ENCODE results near the gene RAD51D. TPM values are rescaled to one million over a fixed set of nuclear protein-coding genes. Genes with fewer than 3 reads are reported as not detected.

RAD51D gene
- polyA plus RNA-seq, 1 donor from 2014 or later: 19.0 TPM

DNA sequence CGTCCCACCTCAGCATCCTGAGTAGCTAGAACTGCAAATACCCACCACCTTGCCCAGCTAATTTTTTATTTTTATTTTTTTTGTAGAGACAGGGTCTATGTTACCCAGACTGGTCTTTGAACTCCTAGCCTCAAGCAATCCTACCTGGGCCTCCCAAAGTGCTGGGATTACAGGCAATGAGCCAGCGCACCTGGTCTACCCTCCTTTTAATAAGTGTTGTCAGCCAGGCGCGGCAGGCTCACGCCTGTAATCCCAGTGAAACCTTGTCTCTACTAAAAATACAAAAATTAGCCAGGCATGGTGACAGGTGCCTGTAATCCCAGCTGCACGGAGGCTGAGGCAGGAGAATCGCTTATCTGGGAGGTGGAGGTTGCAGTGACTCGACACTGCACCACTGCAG lies 75.5 kb downstream of the RAD51D start:
- no peaks in the 10 kb centered on the region for H3K36me3 ChIP-seq (ENCODE audit: insufficient read depth, low read length)
- H3K4me3 ChIP-seq (ENCODE audit: low read length): no peak overlapping the region
- TF ChIP-seq, protein P1, sequence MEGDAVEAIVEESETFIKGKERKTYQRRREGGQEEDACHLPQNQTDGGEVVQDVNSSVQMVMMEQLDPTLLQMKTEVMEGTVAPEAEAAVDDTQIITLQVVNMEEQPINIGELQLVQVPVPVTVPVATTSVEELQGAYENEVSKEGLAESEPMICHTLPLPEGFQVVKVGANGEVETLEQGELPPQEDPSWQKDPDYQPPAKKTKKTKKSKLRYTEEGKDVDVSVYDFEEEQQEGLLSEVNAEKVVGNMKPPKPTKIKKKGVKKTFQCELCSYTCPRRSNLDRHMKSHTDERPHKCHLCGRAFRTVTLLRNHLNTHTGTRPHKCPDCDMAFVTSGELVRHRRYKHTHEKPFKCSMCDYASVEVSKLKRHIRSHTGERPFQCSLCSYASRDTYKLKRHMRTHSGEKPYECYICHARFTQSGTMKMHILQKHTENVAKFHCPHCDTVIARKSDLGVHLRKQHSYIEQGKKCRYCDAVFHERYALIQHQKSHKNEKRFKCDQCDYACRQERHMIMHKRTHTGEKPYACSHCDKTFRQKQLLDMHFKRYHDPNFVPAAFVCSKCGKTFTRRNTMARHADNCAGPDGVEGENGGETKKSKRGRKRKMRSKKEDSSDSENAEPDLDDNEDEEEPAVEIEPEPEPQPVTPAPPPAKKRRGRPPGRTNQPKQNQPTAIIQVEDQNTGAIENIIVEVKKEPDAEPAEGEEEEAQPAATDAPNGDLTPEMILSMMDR (IDR thresholded peaks at IDR 0.05; ENCODE audit: poor library complexity, severe bottlenecking): no peak
- TF ChIP-seq, protein P2, sequence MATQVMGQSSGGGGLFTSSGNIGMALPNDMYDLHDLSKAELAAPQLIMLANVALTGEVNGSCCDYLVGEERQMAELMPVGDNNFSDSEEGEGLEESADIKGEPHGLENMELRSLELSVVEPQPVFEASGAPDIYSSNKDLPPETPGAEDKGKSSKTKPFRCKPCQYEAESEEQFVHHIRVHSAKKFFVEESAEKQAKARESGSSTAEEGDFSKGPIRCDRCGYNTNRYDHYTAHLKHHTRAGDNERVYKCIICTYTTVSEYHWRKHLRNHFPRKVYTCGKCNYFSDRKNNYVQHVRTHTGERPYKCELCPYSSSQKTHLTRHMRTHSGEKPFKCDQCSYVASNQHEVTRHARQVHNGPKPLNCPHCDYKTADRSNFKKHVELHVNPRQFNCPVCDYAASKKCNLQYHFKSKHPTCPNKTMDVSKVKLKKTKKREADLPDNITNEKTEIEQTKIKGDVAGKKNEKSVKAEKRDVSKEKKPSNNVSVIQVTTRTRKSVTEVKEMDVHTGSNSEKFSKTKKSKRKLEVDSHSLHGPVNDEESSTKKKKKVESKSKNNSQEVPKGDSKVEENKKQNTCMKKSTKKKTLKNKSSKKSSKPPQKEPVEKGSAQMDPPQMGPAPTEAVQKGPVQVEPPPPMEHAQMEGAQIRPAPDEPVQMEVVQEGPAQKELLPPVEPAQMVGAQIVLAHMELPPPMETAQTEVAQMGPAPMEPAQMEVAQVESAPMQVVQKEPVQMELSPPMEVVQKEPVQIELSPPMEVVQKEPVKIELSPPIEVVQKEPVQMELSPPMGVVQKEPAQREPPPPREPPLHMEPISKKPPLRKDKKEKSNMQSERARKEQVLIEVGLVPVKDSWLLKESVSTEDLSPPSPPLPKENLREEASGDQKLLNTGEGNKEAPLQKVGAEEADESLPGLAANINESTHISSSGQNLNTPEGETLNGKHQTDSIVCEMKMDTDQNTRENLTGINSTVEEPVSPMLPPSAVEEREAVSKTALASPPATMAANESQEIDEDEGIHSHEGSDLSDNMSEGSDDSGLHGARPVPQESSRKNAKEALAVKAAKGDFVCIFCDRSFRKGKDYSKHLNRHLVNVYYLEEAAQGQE (IDR thresholded peaks at IDR 0.05; ENCODE audit: borderline replicate concordance): no peak
- TF ChIP-seq MXI1 (conservative IDR thresholded peaks at IDR 0.05; ENCODE audit: poor library complexity, severe bottlenecking) (no peak), POLR2AphosphoS5 (IDR thresholded peaks at IDR 0.05) (no peak), RAD21 (conservative IDR thresholded peaks at IDR 0.05) (no peak), TAF1 (IDR thresholded peaks at IDR 0.05; ENCODE audit: low read depth) (no peak), EP300 (conservative IDR thresholded peaks at IDR 0.05; ENCODE audit: poor library complexity, severe bottlenecking) (no peak), EZH2 (IDR thresholded peaks at IDR 0.05; ENCODE audit: borderline replicate concordance, insufficient read depth, low read length, poor library complexity, severe bottlenecking) (no peak), SMC3 (conservative IDR thresholded peaks at IDR 0.05; ENCODE audit: poor library complexity) (no peak)
- H3K9me2 ChIP-seq (ENCODE audit: insufficient read depth, low read length): no peaks in the 10 kb centered on the region
- no peak overlapping the region for H3K4me2 ChIP-seq (ENCODE audit: low read length)
- H3K79me2 ChIP-seq (replicated peaks; ENCODE audit: insufficient read depth, low read length): no peaks in the 10 kb centered on the region
- H3K27ac ChIP-seq (ENCODE audit: low read length): no peak overlapping the region
- H3K27me3 ChIP-seq (ENCODE audit: insufficient read depth, low read depth, low read length): no peaks in the 10 kb centered on the region
- H3K9ac ChIP-seq (ENCODE audit: low read length): no peak overlapping the region
- H4K20me1 ChIP-seq (ENCODE audit: insufficient read depth): no peaks in the 10 kb centered on the region
- H3F3A ChIP-seq (ENCODE audit: insufficient read depth, low read length, poor library complexity, severe bottlenecking): no peaks in the 10 kb centered on the region
- no peaks in the 10 kb centered on the region for H3K9me3 ChIP-seq (ENCODE audit: low read length)
- H2AFZ ChIP-seq (ENCODE audit: low read depth, low read length): no peak overlapping the region

Small RNA genes lying within 50 kb of the gene (small RNA-seq; reads per million reads assigned to genes)
- gene AC004223.1: 0 reads per million in 3 experiments
- 0 reads per million in 3 experiments for gene RNU6-840P

Other genes with a start within 250 kb of the RAD51D start
- 0.84 and 2.1 TPM in 2 replicates for gene CCT6B, start 158.4 kb downstream of the RAD51D start, polyA plus RNA-seq
- 14.3 and 14.7 TPM in 2 replicates for gene ZNF830, start 158.3 kb downstream of the RAD51D start, polyA plus RNA-seq
- 21.8 and 29.0 TPM in 2 replicates for gene LIG3, start 139.3 kb downstream of the RAD51D start, polyA plus RNA-seq
- gene RFFL, start 56.2 kb downstream of the RAD51D start, polyA plus RNA-seq: 6.6 and 7.0 TPM in 2 replicates
- gene FNDC8, start 1.8 kb upstream of the RAD51D start, polyA plus RNA-seq: not detected in 2 replicates
- gene NLE1, start 22.4 kb upstream of the RAD51D start, polyA plus RNA-seq: 30.8 and 43.0 TPM in 2 replicates
- not detected in 2 replicates for gene UNC45B, start 28.0 kb upstream of the RAD51D start, polyA plus RNA-seq
- gene SLC35G3, start 74.5 kb upstream of the RAD51D start, polyA plus RNA-seq: not detected in 2 replicates
- gene SLFN5, start 123.2 kb upstream of the RAD51D start, polyA plus RNA-seq: 2.1 and 2.5 TPM in 2 replicates

Data from neural cell (in vitro differentiated cells).